Measurements from ENCODE around the gene ST3GAL3. TPM values are rescaled to one million over a fixed set of nuclear protein-coding genes. Genes with fewer than 3 reads are reported as not detected.

ST3GAL3 gene
- total and polyA plus RNA-seq, 7 donors, result 7.2 to 31.4 (median 21.3) TPM

DNA sequence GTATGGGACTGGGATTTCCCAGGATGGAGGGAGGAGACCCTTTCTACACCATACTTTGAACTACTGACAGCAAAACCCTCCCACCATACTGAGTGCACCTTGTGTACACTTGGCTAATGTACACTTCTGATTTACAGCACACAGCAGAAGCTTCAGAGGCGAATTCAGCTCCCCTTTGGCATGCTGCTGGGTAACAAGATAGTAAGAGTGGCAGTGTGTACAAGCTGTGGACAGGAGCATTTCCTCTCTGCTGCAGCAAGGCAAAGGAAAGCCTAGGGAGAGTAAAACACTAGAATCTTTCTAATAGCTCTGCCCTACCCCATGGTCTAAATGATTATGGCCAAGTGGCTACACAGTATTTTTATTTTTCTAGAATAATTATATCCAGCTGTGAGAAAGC lies 142.3 kb downstream of the ST3GAL3 start:
- Histone ChIP-seq H3K4me3 (no peak overlapping the region), H3K9me3 (no peaks in the 10 kb centered on the region), H3K27ac (no peak overlapping the region), H3K27me3 (no peaks in the 10 kb centered on the region), H3K36me3 (no peaks in the 10 kb centered on the region), H3K4me1 (peaks cover 0 to 12% (median 7%) of the 10 kb centered on the region in 4 donors)
- no peak for TF ChIP-seq POLR2AphosphoS5 (IDR thresholded peaks at IDR 0.05)
- TF ChIP-seq, protein P1, sequence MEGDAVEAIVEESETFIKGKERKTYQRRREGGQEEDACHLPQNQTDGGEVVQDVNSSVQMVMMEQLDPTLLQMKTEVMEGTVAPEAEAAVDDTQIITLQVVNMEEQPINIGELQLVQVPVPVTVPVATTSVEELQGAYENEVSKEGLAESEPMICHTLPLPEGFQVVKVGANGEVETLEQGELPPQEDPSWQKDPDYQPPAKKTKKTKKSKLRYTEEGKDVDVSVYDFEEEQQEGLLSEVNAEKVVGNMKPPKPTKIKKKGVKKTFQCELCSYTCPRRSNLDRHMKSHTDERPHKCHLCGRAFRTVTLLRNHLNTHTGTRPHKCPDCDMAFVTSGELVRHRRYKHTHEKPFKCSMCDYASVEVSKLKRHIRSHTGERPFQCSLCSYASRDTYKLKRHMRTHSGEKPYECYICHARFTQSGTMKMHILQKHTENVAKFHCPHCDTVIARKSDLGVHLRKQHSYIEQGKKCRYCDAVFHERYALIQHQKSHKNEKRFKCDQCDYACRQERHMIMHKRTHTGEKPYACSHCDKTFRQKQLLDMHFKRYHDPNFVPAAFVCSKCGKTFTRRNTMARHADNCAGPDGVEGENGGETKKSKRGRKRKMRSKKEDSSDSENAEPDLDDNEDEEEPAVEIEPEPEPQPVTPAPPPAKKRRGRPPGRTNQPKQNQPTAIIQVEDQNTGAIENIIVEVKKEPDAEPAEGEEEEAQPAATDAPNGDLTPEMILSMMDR (IDR thresholded peaks at IDR 0.05), result no peak
- no peak for TF ChIP-seq POLR2A (IDR thresholded peaks at IDR 0.05)
- no peak for TF ChIP-seq EP300 (IDR thresholded peaks at IDR 0.05)
- intact Hi-C loops (cut with DNase I), result no loop called here
- 39 to 75% methylated on average over 1 of the region's 1 CpG for WGBS, 2 donors
- no peak for DNase-seq

DNA sequence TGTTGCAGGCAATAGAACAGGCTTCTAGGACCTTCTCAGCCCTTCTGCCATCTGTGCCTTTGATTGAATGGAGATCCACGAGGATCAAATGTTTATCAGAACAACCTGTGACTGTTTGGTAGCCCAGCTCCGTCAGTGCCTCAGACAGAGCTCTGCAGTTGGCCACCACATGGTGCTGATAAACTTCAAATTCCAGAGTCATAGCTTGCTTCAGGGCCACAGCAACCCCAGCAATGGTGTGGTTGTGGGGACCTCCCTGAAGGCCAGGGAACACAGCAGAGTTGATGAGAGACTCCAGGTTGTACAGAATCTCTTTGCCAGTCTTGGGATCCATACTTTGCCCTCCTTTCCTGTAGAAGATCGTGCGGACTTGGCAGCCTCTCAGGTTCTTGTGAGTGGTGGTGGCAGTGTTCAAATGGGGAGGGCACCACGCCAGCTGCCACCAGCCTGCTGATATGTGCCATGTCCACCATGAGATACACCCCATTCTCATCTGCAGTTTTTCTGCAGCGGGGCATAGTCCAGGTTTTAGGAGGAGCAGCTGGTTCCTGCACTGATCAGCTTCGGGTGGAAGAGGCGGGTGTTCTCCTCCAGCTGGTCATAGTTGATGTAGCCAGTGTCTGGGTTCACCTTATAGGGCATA lies 143.4 kb downstream of the ST3GAL3 start:
- no peak for TF ChIP-seq POLR2AphosphoS5 (IDR thresholded peaks at IDR 0.05)
- TF ChIP-seq, protein P1 (IDR thresholded peaks at IDR 0.05), result no peak
- TF ChIP-seq EP300 (IDR thresholded peaks at IDR 0.05), result no peak
- no peak for DNase-seq
- H3K4me1 ChIP-seq, result peaks cover 0 to 12% (median 7%) of the 10 kb centered on the region in 4 donors
- H3K4me3 ChIP-seq, result no peak overlapping the region
- no peak overlapping the region for H3K27ac ChIP-seq
- no peaks in the 10 kb centered on the region for H3K36me3 ChIP-seq
- H3K9me3 ChIP-seq, result no peaks in the 10 kb centered on the region
- WGBS, 2 donors, result 84 to 95% methylated on average over 8 of the region's 8 CpGs
- H3K27me3 ChIP-seq, result no peaks in the 10 kb centered on the region
- intact Hi-C loops (cut with DNase I), result no loop called here

DNA sequence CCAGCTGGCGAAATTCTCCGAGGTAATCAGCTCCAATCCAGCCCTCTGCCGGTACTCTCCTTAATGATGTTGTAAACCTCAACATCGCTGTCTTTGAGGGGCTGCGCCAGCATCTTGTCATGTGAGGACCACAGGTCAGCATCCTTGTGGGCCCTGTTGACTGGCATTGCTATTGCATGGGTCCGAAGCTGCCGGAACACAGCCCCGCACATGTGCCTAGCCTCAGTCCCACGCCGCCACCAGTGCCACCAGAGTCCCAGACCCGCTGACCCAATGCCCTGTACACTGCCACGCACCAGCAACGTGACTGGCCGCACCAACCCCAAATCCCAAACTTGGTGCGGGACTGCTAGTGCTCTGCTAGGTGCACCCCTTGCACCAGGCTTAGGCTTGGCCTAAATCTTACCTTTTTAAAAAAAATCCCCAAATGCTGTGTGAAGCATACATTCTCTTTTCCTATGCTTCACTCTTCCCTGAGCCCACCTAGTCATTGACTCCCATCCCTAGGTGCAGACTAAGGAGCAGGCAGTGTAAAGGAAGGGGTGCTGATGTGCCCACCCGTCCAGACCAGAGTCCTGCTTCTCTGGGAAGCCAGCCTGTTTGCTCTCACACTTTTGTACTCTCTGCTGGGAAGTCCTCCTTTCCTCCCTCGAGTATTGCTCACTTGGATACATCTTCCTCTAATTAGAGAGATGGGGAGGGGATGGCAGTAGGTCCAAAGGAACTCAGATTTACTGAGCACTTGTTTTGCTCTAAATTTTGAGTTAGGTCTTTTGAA lies 144.4 kb downstream of the ST3GAL3 start:
- 94 to 96% methylated on average over 17 of the region's 17 CpGs for WGBS, 2 donors
- no peaks in the 10 kb centered on the region for H3K36me3 ChIP-seq
- DNase-seq, result no peak
- no peak overlapping the region for H3K4me3 ChIP-seq
- no peaks in the 10 kb centered on the region for H3K9me3 ChIP-seq
- H3K4me1 ChIP-seq, result peaks cover 0 to 12% (median 7%) of the 10 kb centered on the region in 4 donors
- H3K27me3 ChIP-seq, result no peaks in the 10 kb centered on the region
- H3K27ac ChIP-seq, result no peak overlapping the region
- TF ChIP-seq, protein P1 (IDR thresholded peaks at IDR 0.05), result no peak
- TF ChIP-seq EP300 (IDR thresholded peaks at IDR 0.05) (no peak), POLR2AphosphoS5 (IDR thresholded peaks at IDR 0.05) (no peak)
- intact Hi-C loops (cut with DNase I), result no loop called here

DNA sequence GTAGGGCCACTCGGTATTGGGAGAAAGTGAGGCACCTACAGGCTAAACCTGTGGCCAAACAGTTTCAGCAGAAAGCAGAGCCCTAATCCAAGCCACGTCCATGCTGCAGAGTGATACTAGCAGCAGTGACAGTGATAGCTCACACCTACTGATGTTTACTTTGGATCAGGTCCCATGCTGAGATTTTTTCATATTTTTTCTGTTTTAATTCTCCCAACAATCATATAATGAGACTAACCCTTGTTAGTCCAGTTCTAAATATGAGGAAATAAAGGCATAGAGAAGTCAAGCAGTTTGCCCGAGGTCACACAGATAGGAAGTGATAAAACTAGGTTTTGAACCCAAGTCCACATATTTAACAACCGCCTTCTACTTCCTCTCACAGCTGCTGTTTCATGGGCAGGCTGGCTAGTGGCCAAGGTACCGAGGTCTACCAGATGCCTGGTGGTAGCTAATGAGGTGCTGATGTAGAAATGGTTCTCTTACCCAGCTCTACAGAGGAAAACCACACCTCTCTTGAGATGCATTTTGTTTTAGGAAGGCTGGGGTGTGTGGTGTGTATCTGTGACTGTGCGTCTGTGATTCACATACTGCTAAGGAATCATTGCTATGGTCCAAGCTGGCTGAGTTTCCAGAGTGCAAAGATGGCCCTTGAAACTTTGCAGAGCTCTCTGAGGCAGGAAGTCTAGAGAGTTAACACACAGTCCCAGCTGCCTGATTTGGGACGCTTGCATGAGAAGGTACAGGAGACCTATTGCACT lies 146.0 kb downstream of the ST3GAL3 start:
- Histone ChIP-seq H3K36me3 (no peaks in the 10 kb centered on the region), H3K4me3 (no peak overlapping the region), H3K9me3 (no peaks in the 10 kb centered on the region), H3K27ac (peak overlapping the region in 2 of 4 donors; percentile 9 to 37), H3K27me3 (no peaks in the 10 kb centered on the region), H3K4me1 (peaks cover 0 to 17% (median 13%) of the 10 kb centered on the region in 4 donors)
- intact Hi-C loops (cut with DNase I), result no loop called here
- DNase-seq, result peak; percentile 79
- 12 to 27% methylated on average over 7 of the region's 7 CpGs for WGBS, 2 donors
- TF ChIP-seq POLR2A (IDR thresholded peaks at IDR 0.05) (no peak), EP300 (IDR thresholded peaks at IDR 0.05) (no peak)

DNA sequence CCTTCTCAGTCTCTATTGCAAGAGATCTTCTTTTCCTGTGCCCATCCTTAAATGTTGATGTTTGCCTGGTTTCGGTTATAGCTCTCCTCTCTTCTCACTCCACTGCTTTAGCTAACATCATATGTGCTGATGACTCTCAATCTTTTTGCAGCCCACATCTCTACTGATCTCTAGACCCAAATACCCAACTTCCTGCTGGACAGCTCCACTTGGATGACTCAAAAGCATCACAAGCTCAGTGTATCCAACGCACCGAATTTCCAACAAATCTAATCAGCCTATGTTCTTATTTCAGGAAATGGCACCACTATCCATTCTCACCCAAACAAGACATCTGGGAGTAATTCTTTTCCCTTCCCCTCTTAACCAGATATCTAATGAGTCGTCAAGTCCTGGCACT lies 147.1 kb downstream of the ST3GAL3 start:
- TF ChIP-seq, protein P1 (IDR thresholded peaks at IDR 0.05), result no peak
- TF ChIP-seq POLR2AphosphoS5 (IDR thresholded peaks at IDR 0.05), result no peak
- TF ChIP-seq POLR2A (IDR thresholded peaks at IDR 0.05), result no peak
- no peak for TF ChIP-seq EP300 (IDR thresholded peaks at IDR 0.05)
- Histone ChIP-seq H3K36me3 (no peaks in the 10 kb centered on the region), H3K27ac (no peak overlapping the region), H3K4me3 (no peak overlapping the region), H3K4me1 (peaks cover 0 to 23% (median 18%) of the 10 kb centered on the region in 4 donors), H3K9me3 (no peaks in the 10 kb centered on the region), H3K27me3 (no peaks in the 10 kb centered on the region)
- DNase-seq, result no peak
- intact Hi-C loops (cut with DNase I), result no loop called here
- WGBS, 2 donors, result 96 to 97% methylated on average over 4 of the region's 4 CpGs
